ENCODE data around the gene DVL1.

The DVL1 gene

GRCh38 chr1:1365875-1366698 lies 16.9 kb upstream of the DVL1 start:
- Histone ChIP-seq H3K27me3 (replicated peaks; ENCODE audit: control insufficient read depth, insufficient read depth, low read length) (no peaks in the 10 kb centered on the region), H3K36me3 (ENCODE audit: control insufficient read depth, insufficient read depth, low read length) (no peaks in the 10 kb centered on the region), H3K4me3 (replicated peaks; ENCODE audit: low read depth, low read length) (no peak overlapping the region)
- no peak for DNase-seq (ENCODE audit: extremely low read depth, insufficient read length)
- TF ChIP-seq, protein P1, sequence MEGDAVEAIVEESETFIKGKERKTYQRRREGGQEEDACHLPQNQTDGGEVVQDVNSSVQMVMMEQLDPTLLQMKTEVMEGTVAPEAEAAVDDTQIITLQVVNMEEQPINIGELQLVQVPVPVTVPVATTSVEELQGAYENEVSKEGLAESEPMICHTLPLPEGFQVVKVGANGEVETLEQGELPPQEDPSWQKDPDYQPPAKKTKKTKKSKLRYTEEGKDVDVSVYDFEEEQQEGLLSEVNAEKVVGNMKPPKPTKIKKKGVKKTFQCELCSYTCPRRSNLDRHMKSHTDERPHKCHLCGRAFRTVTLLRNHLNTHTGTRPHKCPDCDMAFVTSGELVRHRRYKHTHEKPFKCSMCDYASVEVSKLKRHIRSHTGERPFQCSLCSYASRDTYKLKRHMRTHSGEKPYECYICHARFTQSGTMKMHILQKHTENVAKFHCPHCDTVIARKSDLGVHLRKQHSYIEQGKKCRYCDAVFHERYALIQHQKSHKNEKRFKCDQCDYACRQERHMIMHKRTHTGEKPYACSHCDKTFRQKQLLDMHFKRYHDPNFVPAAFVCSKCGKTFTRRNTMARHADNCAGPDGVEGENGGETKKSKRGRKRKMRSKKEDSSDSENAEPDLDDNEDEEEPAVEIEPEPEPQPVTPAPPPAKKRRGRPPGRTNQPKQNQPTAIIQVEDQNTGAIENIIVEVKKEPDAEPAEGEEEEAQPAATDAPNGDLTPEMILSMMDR (IDR thresholded peaks at IDR 0.05; ENCODE audit: insufficient read depth, low read length, poor library complexity, severe bottlenecking): no peak

DNA sequence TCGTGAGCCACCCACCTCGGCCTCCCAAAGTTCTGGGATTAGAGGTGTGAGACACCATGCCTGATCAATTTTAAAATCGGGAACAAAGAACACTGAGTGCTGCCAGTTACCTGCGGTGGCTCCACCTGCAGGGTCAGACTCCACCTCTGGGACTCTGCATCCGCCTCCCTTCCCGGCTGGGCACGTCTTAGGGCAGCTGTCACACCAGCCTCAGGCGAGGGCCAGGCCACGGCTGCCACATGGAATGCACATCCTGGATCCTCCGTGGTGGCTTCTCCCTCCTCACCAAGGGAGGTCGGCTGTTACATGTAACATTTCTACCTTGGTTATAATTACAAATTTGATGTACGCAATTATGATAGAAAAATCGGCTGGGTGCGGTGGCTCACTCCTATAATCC lies 15.0 kb upstream of the DVL1 start:
- no peaks in the 10 kb centered on the region for H3K27me3 ChIP-seq (replicated peaks; ENCODE audit: control insufficient read depth, insufficient read depth, low read length)
- TF ChIP-seq, protein P1 (IDR thresholded peaks at IDR 0.05; ENCODE audit: insufficient read depth, low read length, poor library complexity, severe bottlenecking): no peak
- H3K36me3 ChIP-seq (ENCODE audit: control insufficient read depth, insufficient read depth, low read length): no peaks in the 10 kb centered on the region
- no peak for DNase-seq (ENCODE audit: extremely low read depth, insufficient read length)
- no peak overlapping the region for H3K4me3 ChIP-seq (replicated peaks; ENCODE audit: low read depth, low read length)

- no peaks in the 10 kb centered on the region for H3K27me3 ChIP-seq (replicated peaks; ENCODE audit: control insufficient read depth, insufficient read depth, low read length)
- DNase-seq (ENCODE audit: extremely low read depth, insufficient read length): no peak
- H3K36me3 ChIP-seq (ENCODE audit: control insufficient read depth, insufficient read depth, low read length): no peaks in the 10 kb centered on the region
- TF ChIP-seq, protein P1 (IDR thresholded peaks at IDR 0.05; ENCODE audit: insufficient read depth, low read length, poor library complexity, severe bottlenecking): no peak
- H3K4me3 ChIP-seq (replicated peaks; ENCODE audit: low read depth, low read length): no peak overlapping the region
Observed at GRCh38 chr1:1361982-1362423, 12.8 kb upstream of the DVL1 start.

GRCh38 chr1:1361233-1361981 lies 12.2 kb upstream of the DVL1 start:
- TF ChIP-seq, protein P1 (IDR thresholded peaks at IDR 0.05; ENCODE audit: insufficient read depth, low read length, poor library complexity, severe bottlenecking): no peak
- Histone ChIP-seq H3K27me3 (replicated peaks; ENCODE audit: control insufficient read depth, insufficient read depth, low read length) (no peaks in the 10 kb centered on the region), H3K4me3 (replicated peaks; ENCODE audit: low read depth, low read length) (no peak overlapping the region), H3K36me3 (ENCODE audit: control insufficient read depth, insufficient read depth, low read length) (no peaks in the 10 kb centered on the region)
- no peak for DNase-seq (ENCODE audit: extremely low read depth, insufficient read length)

DNA sequence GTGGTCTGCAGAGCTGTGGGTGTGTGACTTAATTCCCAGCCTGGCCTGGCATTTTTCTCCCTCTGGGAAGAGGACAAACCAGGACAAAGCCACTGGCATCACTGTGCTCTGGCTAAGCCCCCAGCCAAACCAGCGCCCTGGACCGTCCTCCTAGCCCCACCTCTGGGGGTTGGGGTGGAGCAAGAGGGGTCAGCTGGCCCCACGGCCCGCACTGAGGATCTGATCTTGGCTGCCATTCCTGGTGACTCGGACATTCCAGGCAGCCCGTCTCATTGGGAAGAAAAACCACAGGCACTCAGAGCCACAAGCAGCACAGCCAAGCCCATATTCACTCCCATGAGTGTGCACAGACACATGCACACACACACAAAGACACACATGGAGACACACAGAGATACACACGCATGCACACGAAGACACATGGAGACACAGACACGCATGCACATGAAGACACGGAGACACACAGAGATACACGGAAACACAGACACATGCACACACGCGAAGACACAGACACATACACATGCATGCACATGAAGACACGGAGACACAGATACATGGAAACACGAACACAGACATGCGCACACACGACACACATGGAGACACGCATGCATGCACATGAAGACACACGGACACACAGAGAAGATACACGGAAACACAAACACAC lies 11.4 kb upstream of the DVL1 start:
- Histone ChIP-seq H3K4me3 (replicated peaks; ENCODE audit: low read depth, low read length) (no peak overlapping the region), H3K27me3 (replicated peaks; ENCODE audit: control insufficient read depth, insufficient read depth, low read length) (no peaks in the 10 kb centered on the region), H3K36me3 (ENCODE audit: control insufficient read depth, insufficient read depth, low read length) (no peaks in the 10 kb centered on the region)
- no peak for DNase-seq (ENCODE audit: extremely low read depth, insufficient read length)
- TF ChIP-seq, protein P1 (IDR thresholded peaks at IDR 0.05; ENCODE audit: insufficient read depth, low read length, poor library complexity, severe bottlenecking): no peak
